CD4-positive, alpha-beta T cell treated with Interleukin-10 for 1 hour (primary cell): ENCODE measurements around the gene ZFHX3.

Source experiments
- DNase-seq: peaks from one replicate; pipeline ENCODE4 v3.0.0-alpha.2; 2020

The ZFHX3 gene

DNA sequence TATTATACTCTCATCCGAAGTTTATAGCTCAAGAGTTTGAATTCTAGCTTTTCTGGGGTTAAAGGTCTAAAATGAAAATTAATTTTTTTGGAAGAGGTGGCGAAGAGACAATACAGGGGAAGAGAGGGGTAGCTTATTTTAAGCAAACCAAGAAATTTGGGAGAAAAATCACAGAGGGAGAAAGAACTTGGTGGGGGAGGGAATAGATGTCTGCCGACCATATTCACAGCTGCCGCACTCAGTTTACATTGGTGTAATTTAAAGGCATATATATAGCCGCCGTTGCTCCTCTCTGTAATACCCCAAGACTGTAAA is 6.5 kb upstream of the ZFHX3 start:
- DNase-seq = no peak

DNA sequence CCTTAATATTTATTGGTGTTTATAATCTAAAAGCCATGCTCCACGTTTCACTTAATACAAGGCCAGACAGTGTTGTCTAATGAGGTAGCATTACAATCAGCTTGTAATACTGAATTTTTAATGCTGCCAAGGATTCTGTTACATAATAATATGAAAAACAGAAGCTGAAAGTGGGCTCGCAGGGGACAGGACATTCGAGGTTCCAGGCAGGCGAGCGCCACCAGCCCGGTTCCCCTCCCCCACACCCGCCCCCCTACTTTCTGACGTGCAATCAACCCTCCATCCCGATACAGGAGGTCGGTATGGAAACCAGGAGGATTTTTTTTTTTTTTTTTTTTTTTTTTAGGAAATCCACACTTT is 6.2 kb upstream of the ZFHX3 start:
- DNase-seq = no peak

DNA sequence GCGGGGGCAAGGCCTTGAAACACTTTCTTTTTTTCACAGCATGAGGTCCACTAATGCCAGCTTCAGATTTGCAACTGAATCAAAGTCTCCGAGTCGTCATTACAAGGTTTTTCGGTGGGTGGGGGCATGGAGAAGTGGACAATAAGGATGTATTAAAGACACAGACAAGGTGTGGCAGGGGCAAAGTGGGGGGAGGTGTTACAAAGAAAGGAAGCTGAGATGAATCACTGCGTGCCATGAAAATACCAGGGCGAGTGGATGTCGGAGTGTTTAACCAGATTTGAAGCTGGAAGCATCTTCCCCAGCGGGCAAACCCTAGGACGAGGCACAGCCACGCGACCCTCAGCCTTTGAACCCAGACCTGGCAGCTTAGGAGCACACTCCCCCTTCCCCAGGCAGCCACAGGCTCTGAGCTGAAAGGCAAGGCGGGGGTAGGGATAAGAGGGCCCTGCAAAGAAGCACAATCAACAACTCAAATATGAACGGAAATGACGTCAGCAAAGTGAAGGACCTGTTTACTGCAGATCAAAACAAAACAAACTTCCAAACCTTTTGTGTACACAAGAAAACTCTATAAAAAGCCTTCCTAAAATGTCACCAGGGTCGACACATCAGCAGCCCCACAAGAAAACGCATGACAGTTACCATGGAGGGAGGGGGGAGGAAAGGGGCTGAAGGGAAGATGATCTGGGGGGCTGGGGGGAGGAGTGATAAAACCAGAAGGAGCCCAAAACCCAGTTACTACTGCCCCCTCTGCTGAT is 5.6 kb upstream of the ZFHX3 start:
- no peak for DNase-seq

DNA sequence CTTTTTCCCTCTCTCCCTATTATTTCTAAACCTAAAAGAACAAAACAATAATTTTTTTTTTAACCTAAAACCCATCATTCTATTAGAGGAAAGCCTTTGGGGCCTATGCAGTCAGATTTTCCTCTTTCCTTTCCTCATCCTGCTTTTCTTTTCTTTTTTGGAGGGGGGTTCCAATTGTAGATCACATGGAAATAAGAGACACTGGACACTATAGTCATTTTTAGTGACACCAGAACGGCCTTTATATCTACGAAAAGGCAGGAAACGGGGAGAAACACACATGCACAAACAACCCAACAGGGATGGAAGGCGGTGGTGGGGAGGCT is 5.1 kb upstream of the ZFHX3 start:
- no peak for DNase-seq

DNA sequence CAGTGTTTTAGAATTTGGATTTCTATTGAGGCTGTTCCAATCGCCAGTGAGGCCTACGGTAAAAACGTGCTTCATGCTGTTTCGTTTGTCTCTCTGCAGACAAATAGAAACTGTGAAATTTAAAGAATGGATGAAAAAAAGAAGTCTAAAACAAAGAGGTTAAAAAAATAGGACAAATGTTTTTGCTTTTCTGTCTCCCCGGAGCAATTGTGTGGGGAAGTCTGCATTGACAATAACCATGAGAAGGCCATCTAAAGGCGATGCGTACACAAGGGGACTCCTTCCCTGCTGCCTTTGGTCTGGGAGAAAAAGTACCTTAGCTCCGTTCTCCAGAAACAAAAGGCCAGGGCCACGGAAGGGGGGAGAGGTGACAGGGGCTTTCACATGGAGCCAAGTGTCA is 4.6 kb upstream of the ZFHX3 start:
- DNase-seq = no peak

DNA sequence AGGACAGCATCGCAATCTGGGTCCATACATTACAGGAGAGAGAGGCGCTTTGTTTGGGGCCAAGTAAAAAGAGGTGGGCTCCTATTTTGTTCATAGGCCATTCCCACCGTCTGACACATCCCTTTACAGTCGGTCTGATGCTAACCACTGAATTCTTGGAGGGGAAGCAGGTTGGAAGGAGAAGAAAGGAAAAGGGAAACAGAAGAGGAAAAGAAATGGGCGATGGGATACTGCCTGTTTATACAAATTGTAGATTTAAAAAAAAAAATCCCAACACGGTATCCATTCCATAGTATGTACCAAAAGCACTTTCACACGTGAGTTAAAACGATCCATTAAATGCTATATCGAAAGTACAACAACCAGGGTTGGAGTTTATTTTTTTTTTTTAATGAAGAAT is 4.0 kb upstream of the ZFHX3 start:
- DNase-seq = no peak

DNA sequence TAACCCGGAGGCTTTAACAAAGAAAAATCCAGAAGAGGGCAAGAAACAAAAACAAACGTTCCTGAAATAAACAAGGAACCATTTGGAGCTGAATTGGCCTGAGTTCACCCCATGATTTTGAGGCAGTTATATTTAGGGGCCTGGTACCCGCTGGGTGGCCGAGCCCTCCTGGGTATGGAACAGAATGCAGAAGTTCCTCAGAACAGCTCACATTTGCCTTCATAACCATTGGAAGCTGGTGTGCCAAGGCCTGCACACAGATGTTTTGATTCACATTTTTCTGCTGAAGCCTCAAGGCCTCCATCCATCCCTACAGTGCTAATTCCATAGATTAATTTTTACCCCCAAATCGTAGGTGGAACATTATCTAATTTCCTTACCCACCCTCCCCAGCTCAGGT is 3.3 kb upstream of the ZFHX3 start:
- DNase-seq = no peak

DNA sequence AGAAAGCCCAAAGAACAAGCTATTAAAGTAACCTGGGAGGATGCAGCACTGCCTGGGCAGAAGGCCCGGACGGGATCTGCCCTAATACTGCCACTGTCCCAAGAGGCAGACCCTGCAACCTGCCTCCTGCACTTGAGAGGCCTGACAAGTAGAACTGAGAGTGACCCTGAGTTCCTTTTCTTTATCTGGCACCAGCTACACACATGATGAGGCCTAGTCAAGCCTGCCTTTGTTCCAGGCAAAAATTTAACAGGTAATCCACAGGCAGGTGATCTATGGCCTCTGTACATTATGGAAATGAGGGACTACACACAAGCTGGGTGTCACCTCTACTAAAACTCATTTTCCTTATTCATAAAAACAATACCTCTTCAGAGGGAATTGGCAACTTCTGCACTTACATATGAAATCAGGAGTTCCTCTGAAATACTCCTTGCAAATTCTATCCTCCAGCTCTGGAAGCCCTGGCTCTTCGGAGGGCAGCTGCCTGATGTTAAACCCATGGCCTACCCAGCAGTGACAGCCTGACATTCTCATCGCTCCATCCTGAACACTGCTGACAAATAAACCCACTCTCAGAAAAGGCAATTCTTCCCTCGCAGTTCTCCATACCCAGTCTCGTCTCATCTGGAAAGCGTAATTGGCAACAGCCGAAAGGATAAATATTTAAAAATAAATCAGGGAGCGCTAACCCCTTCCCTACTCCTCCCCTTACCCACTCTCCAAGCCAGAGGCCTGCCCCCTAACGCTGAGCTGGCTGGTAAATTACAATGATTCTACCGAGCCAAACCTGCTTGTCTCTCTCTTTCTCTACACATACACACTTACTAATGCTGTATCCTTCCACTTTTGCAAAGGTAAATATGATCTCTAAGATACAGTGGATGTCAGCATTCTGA is 2.5 kb upstream of the ZFHX3 start:
- DNase-seq = no peak

DNA sequence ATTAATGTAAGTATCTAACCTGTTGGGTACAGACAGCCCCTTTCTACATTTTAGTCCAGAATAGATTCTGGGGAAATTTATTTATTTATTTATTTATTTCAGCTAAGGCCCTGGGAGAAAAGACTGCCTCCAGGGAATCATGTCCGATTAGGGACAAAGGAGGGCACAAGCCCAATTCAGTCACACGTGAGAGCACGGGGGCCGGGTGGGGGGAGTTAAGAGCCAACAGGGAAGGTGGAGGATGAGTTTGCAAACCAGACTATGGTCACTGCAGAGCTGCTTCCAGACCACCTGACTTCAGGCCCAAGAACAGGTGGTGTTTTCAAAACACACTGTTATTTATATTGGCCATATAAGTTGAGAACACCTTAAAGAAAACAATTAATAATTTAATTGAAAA is 1.6 kb upstream of the ZFHX3 start:
- DNase-seq = no peak

DNA sequence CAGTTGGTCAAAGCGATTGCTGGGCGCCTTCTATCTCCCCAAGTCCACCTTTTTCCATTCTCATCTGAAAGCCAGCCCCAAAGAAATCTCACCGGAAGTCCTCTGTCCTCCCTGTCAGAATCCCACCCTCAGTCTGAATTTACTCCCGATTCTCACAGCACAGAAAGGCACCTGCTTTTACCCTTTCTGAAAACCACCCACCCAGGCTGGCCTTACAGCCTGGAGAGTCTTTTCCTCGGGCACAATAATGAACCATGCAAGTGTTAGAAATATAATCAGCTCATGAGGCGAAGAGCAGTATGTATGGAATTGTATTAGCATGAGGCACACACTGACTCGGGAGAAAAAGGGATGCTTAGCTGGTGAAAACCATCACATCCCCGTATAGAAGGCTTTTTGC is 1.2 kb upstream of the ZFHX3 start:
- DNase-seq = no peak

DNA sequence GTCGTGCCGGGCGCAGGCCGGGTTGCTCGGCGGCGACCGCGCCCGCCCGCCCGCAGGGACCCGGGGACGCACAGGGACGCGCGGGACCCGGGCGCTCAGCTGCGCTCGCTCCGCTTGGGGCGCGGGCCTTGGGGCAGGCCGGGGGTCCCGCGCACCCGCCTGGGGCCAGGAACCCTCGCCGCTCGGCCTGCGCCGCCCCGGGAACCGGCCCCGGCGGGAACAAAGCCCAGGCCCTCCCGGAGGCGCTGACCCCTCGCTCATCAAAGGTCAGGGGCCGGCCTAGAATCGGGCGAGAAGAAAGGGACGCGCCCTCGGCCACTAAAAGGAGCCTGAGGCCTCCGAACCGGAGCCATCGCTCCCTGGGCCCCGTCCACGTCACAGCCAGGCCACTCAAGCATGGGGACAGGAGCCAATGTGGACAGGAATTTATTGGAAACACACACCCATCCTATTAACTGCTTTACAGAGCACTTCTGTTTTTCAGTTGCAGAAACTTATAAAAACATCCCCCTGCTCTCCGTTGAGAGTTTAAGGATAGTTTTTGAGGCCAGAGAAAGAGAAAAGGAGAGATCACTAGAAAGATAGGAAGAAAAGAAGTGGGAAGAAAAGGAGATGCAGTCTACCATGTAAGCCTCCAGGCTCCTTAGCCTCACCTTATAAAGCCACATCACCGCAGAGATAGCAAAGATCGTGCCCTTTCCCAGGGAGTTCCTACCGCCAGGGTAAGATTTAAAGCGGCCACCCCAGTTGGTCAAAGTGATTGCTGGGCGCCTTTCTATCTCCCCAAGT is 558 bp upstream of the ZFHX3 start:
- DNase-seq = no peak

DNA sequence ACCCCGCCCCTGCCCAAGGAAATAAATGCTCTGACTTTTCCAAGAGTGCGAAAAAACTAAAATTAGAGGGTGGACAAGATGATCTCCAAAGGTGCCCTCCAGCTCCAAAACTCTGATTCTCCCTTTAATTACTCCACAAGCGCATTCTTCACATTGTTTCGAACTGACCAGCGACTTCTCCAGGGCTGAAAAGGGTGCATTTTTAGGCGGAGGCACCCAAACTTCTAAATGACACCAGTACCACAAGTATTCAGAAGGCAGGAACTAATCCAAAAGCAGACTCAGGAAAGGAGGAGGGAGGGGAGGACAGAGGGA is 750 bp downstream of the ZFHX3 start:
- DNase-seq = no peak

DNA sequence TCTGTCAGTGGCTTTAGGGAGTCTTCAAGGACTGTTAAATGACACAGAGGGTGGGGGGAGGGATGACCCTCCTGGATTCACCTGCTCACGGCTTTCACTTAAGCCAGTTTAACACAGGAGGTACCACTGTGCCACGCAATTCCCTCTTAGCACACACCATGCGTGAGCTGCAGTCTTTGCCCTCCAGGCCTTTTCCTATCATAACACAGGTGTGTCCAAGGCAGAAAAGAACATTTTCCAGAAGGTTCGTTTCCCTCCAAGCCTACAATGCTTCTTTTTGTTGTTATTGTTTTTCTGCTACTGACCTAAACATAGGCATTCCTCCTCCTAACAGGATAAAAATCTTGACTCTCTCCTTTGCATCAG is 1.1 kb downstream of the ZFHX3 start:
- DNase-seq = no peak

DNA sequence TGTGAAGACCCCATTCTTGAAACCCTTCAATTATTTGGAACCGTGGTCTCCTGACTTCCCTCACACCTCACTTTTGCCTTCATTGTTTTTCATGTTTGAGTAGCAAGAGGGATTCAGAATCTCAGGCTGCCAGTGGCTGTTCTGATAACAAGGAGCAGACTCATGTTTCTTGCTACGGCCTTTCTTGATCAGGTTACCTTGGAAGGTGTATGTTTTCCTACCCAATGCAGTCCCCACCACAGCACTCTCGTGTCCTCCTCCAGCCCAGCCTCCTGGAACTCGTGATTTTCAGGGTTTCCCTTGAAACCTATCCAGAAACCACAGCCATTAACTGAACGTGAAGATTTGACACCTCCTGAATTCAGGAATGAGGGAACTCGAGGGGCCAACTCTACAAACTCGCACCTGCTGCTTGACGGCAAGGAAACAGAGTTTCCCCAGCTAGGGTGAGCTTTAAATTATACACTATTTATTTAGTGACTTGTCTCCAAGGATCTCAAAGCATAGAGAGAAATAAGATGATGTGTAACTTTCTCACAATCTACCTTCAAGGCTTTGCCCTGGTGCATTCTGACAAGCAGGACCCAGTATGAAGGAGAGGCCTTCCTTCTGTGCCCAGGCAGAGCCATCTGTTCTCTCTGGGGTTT is 1.6 kb downstream of the ZFHX3 start:
- DNase-seq = no peak

DNA sequence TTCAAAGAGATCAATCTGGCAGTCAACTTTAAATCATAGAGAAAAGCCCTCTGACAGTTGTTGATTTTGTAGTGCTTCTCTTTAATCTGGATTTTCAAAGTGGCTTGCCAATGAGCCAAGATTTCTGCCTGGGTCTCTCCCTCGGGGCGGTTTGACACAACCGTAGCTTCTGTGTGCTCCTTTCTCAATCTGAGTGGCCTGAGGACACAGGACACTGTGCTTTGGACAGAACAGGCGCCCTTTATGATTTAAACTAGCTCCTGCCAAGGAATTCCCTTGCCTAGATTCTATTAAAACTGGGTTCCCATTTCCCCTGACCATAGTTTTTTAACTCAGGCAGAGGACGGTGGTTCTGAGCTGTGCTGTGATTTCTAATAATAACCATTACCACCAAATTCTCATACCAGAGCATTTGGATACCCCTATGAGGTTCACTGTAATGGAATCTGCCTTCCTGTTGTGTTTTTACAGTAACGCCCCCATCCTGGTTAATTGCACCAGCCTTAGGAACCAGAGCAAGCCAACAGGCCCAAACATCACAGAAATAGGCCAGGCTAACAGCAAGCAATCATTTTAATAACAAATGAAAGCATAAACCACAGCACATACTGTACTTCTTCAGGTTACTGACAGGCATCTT is 4.0 kb downstream of the ZFHX3 start:
- DNase-seq = no peak

DNA sequence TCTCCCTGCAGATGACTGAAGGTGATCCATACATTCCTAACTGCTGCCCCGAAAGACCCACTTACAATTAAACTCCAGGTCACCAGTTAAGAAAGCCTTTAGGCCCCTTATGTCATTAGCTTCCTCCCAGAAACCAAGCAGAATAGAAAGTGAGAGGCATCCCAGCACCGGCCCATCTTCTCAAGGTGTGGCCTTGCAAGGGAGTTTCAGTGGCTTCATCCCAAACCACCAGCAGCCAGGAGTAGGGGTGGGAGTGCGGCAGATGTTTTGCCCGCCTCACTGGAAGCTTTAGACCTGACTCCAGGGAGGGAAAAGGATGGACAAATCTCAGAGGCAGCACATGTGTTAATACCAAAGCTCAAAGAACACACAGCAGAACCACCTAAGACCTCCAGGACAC is 5.1 kb downstream of the ZFHX3 start:
- no peak for DNase-seq

DNA sequence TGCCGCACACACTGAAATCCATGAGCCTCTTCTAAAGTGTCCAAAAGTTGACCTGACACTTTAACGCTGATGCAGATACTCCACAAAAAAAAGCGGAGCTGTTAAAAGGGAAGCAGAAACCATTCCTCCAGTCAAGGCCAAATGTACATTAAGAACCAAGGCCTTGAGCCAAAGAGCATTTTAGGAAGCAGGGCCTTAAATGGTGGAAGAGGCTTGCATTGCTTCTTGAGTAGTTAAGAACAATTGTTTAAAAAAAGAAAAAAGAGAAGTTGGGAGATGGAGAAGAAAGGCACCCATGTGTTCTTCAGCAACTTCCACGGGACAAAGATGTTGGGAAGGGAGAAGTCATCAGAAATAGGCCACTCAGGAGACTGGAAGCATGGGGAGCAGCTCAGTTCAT is 6.3 kb downstream of the ZFHX3 start:
- DNase-seq = no peak

DNA sequence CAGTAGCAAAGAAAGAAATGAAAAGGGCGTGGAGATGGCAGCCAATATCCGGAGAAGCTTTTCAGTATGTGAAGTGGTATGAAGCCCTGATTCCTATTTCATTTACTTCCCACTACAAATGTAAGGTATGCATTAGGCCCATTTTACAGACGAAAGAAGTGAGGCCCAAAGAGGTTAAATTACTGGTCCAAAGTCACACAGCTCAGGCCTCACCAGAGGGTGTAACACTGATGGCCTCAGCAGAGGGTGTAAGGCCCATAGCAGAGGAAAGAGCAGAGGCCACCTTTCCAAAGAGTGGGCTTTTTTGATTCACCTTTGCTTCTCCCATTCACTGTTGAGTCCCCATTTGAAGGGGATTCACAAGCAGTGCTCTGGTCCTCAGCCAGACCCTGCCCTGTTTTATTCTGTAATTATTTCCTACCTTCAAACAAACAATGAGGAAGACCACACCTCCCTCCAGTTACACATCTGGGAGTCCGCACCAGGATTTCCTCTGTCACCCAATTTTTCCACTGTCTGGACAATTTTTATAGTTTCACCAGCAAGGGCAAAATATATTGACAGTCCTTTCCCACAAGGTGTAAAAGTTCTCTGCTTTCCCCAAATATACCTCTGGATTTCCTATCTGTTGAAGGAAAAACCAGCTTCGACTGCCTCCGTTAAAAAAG is 7.1 kb downstream of the ZFHX3 start:
- DNase-seq = no peak

DNA sequence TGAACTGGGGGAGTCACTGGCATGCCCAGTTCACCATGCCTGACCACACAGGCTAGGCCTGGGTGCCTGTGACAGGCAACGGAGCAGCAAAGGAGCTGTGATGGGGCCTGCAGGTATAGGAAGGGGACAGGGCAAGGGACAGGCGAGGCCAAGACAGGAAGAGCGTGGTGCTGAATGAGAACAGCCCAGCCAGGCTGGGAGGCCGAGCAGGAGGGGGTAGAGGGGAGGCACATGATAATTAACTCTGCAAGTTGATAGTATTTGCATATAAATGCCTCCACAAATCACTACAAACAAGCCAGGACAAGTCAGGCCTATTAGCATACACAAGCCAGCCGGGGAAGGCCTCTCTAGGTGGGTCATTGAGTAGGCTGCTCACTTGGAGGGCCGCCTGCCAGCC is 7.8 kb downstream of the ZFHX3 start:
- no peak for DNase-seq

DNA sequence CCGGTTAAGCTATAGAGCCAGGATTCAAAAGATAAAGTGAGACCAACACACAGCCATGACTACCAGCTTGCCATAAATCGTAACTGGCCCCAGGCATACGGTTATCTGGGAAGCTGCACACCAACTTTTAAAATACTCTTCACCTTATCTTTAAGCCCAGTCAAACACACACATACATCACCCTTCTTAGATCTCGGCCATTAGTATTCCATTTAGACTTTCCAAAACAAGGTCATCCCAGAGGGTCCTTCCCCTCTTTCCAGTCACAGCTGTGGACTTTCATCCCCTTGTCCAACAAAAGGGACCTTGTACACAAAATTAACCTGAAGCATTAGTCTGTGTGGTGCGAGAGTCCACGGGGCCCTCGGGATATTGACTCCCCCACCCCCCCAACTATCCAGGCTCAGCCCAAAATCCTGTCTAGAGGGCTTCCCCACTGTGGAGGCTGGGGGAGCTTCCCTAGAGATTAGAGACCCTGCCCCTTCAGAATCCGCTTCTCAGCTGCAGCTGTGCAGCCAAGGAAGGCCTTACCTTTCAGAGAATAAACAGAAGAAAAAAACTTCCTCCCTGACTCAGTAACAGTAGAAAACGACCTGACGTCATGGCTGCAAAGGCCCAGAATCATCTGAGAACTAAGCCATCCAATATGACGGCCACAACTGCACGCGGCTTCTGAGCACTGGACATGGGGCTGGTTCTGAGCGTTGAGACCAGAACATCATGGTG is 9.9 kb downstream of the ZFHX3 start:
- no peak for DNase-seq

DNA sequence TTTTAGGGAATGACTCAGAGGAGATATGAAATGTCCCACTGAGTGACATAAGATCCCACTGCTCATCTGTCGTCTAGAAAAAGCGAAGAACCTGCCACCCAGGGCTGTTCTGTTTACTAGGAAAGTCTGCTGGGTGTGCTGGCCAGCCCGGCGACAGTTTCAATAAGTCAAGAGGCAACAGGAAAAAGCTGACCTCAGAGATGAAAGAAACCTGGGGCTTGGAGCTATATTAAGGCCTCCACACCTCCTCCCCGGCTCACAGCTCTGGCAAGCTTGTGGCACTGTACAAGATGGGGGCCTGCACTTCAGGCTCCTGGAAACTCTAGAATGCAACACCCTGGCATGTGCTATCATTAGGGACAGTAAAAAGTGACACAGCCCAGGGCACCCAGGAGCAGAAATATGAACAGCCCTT is 10.6 kb downstream of the ZFHX3 start:
- DNase-seq = no peak
